Midbrain (tissue), 1 donor: Measurements from ENCODE around the gene TMEM200A.
A peak's percentile ranks its signal among the peaks of the same experiment; 100 is the strongest.
"Not testable (repeated sequence)": the region's sequence is repeated elsewhere in the genome, so short reads cannot be mapped to it uniquely, and the experiment has no call there.

Experiments used
- DNase-seq: peaks from one replicate; lab custom pipeline; 2025; lab: John Stamatoyannopoulos, UW

Gene TMEM200A

DNA sequence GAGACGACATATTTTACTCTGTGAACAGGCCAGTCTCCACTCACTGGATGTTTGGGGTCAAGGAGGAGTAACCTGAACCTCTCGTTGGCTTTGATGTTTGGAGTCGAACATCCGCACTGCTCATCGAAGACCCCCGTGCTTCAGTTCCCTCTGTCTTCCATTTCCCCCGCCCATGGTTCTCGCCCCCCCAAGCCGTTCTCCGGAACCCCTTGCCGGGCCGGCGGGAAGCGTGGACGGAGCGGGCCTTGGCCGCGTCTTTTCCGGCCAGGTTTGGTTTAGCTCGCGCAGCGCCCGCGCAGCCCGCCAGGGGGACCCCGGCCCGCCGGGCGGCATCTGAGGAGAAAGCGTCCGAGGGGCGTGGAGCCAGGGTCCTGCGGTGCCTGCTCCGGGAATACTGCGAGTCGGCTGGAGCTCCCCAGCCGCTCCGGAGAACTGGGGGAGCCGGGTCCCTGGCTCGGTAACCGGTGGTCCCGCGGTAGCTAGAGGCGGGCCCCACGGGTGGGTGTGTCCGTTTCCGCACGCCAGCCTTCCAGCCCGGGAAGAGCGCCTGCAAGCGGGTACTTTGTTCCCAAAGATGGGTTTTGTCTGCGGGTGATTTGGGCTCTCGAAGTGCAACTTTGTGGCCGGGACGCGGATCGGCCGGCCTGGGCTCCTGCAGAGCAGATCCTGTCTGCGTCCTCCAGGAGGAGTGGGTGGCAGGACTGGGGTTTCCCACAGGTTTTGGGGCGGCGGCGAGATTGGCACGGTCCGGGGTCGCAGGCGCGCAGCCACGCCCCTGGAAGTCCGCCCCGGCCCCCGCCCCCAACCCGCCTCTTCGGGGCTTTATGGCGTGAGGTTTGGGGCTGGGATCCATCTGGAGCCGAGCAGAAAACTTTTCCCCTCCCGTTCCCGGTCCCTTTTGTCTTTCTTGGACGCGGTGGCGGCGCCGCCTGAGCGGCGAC lies at the start of gene TMEM200A:
TMEM200A (plus strand) TSS at position 852 of the 941 bp plus-strand sequence. CDS start 74,406 bp downstream, outside the sequence.
- DNase-seq: peak; percentile 28

DNA sequence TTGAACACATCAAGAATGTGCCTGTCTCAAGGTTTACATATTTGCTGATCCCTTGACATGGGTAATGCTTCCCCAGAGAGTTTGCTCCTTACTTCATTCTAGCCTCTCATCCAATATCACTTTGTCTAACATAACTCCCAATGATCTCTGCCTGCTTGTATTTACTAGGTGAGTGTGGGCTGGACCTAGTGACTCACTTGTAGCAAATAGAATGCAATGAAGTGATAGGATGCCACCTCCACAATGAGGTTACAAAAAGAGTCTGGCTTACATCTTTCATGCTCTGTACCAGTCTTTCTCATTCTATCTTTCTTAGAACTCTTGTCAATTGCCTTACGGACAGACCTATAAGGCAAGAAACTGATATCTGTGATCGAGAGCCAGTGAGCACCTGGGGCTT lies 44.9 kb upstream of the TMEM200A start:
- no peak for DNase-seq

DNA sequence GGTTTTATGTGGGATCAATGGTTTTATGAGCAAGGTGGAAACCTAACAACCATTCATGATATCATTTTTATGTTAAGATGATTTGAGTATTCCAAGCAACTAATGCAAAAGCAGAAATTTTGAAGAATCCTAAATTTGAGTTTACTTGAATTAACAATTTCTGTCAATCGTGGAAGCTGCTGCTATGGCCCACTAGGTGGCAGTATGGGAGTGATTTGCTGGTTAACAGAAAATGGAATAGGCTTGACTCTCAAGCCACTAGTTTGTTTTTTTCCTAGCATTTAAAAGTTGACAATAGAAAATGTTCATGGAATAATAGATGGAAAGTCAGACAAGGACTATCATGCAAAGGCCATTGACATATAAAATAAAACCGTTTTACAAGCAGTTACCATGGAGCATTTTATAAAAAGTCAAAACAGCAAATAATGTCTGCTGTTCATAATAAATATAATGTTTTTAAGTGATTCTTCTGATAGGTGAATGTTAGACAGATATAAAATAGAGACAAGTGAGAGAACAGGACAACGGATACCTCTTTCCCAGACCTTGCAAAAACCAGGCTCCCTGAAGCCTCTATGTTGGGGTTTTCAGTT lies 43.0 kb upstream of the TMEM200A start:
- DNase-seq: peak; percentile 70

DNA sequence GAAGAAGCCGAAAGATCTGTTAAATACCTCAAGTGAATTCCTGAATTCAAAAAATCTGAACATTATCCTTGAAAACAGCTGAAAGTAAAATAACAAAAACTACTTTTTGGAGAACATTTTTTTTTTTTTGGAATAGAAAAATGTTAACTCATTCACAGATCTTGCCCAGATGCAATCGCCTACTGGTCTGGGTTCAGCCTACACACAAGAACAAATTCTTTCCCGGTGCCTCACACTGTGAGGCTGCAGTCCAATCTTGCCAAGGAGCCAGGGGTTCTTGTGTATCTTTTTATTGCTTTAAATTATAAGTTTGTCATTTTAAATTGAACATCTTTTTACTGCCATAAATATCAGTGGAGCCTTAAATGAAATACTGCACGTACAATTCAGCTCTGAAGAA lies 41.2 kb upstream of the TMEM200A start:
- no peak for DNase-seq

DNA sequence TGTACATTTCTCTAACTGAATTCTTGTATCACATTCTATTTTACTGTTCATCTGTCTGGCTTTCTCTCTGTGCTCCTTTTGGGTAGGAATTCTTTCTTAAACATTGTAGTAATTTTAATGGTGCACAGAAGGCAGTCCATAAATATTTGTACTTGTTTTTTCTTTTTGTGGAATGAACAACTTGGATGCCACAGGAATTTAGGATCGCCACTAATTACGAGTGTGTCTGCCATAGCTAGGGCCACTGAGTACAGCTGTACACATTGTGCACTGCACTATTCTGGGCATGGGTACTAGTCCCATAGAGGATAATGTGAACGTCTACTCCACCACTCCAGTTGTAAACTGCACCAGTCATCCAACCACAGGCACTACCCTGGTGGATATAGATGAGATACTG lies 39.3 kb upstream of the TMEM200A start:
- no peak for DNase-seq

DNA sequence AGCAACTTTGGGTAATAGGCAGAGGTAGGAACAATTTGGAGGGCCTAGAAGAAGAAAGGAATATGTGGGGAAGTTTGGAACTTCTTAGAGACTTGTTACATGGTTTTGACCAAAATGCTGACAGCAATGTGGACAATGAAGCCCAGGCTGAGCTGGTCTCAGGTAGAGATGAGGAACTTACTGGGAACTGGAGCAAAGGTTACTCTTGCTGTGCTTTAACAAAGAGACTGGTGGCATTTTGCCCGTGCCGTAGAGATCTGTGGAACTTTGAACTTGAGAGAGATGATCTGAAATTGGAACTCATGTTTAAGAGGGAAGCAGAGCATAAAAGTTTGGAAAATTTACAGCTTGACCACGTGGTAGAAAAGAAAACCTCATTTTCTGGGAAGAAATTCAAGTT lies 28.3 kb upstream of the TMEM200A start:
- no peak for DNase-seq

DNA sequence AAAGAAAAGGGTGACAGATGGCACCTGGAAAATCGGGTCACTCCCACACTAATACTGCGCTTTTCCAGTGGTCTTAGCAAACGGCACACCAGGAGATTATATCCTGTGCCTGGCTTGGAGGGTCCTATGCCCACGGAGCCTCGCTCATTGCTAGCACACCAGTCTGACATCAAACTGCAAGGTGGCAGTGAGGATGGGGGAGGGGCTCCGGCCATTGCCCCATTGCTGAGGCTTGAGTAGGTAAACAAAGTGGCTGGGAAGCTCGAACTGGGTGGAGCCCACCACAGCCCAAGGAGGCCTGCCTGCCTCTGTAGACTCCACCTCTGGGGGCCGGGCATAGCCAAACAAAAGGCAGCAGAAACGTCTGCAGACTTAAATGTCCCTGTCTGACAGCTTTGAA lies 19.5 kb upstream of the TMEM200A start:
- not testable (repeated sequence) for DNase-seq

DNA sequence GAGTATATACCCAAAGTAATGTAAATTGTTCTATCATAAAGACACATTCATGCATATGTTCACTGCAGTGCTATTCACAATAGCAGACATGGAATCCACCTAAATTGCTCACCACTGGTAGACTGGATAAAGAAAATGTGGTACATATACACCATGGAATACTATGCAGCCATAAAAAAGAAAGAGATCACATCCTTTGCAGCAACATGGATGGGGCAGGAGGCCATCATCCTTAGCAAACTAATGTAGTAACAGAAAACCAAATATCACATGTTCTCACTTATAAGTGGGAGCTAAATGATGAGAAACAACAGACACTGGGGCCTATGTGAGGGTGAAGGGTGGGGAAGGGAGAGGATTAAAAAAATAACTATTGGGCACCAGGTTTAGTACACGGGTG lies 11.5 kb upstream of the TMEM200A start:
- no peak for DNase-seq

DNA sequence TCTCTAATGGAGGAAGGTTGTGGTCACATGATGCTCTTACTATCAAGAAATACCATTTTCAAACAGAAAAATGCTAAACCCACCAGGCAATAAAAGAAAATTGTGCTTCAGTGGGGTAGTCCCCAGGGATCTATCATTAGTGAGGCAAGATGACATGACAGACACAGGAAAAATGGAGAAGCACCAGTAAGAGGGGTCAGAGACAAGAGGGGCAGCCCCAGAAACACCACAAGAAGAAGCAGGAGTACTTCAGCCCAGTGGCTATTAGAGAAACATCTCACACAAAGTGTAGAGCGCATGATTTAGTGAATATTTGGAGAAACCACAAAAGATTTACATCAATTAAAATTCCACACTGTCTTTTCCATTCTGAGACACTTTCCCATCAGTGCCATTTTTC lies 10.2 kb upstream of the TMEM200A start:
- DNase-seq: no peak

DNA sequence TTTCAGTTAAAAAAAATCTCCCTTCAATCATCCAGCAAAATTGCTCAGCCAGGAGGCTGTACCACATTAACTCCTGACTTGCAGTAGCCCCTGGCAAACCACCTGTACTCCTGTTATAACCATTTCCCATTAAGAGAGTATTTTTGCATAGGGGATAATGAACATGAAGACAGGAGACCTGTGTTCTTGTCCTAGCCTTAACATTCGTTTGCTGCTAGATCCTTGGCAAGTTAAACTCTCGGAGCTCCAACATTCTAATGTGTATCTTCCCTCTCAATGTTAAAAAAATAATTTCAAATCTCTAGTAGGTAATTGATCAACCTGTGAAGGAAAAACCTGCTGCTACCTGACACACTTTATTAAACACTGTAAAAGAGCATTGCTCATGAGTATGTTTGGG lies 8.4 kb upstream of the TMEM200A start:
- DNase-seq: no peak

DNA sequence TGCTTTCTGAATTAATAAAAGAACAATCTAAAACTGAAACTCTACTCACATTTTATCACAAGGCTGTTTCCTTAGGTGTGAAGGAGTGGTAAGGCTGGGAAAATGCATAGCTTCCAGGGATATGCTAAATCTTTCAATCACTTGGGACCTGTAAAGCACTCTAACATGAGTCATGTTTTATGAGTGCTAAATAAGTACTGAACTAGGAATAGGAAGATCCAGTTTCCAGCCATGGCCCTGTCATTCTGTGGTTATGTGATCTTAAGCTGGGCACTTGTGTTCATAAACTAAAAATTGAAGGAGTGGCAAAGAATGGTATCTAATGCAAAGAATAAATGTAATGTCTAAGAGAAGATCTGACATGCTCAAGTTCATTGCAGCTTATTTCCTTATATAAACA lies 6.1 kb upstream of the TMEM200A start:
- DNase-seq: no peak

DNA sequence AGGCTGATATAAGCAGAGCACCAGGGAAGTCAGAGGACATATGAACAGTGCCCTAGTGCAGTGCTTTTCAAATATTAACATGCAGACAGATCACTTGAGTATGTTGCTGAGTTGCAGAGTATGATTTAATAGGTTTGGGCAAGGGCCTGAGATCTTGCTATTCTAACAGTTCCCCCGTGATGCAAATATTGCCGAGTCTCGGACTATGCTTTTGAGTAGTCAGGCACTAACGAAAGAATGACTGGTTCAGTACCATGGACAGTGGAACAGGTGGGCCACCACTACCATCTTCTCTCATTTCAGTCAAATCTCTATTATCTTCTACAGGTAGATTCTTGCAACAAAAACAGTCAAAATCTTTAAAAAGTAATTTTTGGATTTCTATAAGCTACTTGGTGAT lies 3.7 kb upstream of the TMEM200A start:
- DNase-seq: no peak

DNA sequence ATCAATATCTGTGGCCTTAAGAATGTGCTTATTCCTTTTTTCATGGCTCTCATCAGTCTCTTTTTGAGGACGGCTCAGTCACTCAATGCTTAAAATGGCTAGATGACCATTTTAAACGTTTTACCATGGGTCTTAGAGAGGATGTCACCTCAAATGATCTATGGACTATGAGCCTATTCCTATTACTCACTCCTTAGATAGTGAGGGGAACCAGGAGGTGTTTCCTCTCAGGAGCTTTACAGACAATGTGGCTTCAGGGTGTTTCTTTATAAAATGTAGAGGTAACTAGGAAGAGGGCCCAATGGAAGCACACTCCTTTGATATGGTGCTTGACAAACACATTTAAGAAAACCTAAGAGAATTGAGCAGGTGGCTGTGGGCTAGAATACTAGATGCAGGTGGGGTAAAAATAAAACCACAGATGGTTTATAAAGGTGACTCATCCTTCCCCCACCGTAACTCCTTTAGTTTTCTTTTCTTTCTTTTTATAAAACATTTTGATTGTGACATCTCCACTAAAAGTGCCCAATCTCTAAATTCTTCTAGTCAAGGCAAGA lies 1.5 kb upstream of the TMEM200A start:
- DNase-seq: no peak

DNA sequence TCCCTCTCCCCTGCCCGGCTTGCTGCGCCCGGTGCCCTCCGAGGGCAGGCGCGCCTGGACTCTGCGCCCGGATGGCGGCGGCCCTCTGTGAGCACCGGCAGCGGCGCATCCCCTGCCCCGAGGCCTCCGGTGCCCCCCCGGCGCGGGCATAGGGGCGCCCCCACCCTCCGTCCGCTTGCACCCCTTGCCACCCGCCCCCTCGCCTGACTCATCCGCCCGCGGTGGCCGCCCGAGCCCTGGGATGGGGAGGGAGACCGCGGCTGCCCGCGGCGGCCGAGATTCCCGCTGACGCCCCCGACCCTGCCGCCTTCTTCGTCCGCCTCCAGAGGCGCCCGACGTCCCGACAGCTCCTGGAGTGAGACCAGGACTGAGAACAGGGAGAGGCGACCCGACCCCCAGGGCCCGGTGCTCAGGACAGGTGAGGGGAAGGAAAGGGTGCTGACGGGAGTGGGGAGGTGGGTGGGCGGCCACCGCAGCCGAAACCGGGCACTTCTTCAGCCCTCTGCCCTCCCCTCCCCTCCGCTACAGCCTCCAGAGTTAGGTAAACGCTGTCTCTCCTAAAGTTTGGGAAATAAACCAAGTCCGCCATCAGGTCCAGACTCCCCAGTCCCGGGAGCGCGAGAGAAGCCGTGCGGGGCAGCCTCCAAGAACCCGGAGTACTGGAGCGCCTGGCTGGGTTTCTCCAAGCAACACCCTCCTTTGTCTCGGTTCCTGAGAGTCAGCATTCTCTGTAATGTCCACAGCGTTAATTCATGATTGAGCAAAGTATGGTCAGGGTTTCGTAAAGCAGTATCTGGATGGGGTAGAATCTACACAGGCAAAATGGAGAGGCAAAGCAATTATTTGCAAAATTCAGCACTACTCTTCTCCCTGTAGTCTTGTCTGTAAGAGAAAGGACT lies 539 bp downstream of the TMEM200A start:
- peak; percentile 32 for DNase-seq

DNA sequence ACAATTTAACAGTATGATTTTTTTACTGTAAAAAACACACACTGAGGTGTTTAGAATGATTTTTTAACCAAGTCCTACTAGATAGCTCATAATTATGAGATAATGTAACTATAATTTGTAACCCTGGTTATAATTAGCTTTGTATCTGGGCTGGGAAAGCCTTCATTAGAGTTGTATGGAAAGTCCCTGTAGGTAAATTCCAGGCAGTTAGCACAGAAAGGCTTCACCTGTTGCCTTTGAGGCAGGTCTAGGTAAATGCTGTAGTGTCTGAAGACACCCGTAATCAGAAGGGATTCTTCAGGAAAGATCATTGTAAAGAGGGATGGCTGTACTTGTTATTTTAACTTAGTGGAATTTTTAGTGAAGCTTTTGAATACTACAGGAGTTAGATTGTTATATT lies 1.9 kb downstream of the TMEM200A start:
- DNase-seq: no peak

DNA sequence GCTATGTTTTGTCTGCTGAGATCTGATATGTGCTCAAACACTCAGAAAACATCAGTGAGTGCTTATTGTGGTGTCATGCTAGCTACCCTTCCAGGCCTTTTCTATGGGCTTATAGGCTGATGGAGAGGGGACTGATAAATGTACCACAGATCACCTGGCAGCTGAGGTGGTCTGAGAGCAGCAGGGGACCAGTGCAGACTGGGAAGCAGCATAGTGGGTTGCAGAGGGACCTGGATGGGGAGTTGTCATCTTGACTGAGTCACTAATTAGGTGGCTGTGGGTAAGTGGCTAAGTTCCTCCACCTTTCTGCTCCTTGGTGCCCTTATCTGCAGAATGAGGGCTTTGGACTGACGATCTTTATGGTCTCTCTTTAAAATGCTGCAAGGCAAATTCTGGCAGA lies 2.8 kb downstream of the TMEM200A start:
- no peak for DNase-seq

DNA sequence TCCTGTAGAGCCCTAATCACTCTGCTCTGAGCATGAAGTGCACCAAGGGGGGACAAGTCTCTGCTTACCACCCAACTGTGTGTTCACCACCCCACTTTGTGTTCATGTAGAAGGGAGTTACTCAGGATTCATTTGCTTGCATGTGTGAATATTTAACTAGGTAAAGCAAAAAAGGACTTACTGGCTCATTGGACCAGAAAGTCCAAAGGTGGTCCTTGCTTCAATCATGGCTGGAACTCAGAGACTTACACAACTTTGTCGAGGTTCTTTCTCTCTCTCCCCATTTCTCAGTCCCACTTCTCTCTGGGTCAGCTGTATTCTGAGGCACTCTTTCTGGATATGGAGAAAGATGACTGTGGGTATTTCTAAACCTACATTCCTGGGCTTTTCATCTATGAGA lies 4.0 kb downstream of the TMEM200A start:
- no peak for DNase-seq

DNA sequence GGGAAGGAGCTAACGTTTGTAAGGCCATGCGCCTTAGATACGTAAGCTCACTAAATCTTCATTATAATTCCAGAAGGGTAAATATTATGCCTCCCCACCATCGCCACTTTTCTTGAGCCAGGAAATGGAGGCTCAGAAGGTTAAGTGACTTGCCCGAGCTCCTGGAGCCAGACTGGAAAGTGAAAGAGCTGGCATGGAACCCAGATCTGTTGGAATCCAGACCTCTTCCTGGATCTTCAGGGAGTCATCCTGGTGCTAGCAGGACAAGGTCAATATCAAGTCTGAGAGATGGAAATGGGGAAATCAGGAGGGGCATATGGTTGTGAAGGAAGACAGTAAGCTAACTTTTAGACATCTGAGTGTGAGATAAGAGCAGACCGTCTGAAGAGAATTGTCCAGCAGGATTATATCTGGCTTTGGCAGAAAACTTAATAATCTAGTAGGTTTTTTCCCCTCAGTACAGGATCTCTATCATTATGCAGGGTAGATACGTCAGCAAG lies 6.2 kb downstream of the TMEM200A start:
- DNase-seq: no peak

DNA sequence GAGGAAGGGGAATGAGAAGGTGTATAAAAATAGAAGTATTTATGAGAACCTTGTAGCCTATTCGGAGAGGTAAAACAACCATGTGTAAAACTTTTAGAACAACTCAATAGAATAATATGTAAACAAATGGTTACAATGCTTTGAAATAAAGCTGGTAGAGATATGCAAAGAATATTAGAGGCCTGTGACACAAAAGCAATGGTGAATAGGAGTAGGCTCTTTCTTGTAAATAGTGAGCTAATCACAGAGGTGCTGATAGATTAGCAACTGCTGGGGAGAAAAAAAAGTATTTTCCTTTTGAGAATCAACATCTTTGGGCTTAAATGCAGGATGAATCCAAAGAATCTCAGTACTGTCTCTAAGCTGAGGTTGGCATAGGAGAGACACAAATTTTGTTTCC lies 7.0 kb downstream of the TMEM200A start:
- DNase-seq: no peak

DNA sequence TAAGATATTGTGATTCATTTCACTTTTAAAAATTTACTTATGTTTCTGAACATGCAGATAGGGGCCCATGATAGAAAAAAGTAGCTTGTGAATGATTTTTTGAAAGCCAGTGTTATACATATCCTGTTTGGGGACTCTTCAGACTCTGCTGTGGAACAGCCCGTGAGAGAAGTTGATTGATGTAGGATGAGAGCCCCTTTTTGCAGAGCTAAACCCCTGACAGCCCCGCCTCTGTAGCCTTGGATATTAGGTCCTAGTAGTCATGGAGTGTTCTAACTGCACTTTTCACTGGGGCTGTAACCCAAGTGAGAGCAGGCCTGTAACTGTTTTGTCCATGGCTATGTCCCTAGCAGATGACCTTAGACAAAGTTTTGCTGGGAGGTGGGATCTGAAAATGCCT lies 8.2 kb downstream of the TMEM200A start:
- no peak for DNase-seq

DNA sequence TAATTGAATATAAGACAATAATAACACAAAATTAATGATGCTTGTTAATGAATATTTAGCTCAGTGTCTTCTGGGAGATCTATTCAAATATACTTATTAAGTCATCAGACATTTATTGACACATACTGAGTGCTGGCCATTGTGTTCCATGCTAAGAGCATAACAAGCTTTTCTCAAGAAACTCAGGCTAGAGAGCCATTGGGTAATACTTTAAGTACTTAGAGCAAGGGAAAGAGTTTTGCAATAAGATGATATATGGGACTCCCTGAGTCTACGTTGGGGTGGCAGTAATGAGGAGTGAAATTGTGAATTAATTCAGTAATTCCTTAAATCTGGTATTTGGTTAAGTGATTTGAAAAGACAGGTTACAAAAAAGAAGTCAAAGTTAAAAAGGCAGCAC lies 11.1 kb downstream of the TMEM200A start:
- DNase-seq: no peak

DNA sequence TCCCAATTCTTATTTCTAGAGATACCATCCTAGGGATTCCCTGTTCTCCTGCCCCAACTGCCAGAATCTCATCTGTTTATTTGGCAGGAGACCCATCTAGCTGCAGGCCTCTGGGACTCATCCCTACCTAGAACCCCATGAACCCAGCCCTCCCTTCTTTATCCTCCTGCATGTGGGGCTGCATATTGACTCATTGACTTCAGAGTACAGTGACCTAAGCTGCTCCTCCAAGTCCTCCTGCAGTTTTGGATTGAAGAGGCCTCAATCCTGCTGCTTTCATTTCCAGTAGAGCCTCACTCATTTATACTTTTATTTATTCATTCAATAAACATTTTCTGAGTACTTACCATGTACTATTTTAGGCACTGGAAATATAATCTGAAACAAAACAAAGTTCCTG lies 11.6 kb downstream of the TMEM200A start:
- no peak for DNase-seq
